CD4-positive, alpha-beta T cell (primary cell): ENCODE measurements around the gene IDH1. TPM values are rescaled to one million over a fixed set of nuclear protein-coding genes. Genes with fewer than 3 reads are reported as not detected.

ENCODE experiments used
- ATAC-seq: fragments of 200-7000 bp; cut with Tn5 transposase; one replicate; pipeline ENCODE4 v1.10.0; 2022; ENCODE audit warnings: mild to moderate bottlenecking; ENCODE audit not compliant: poor library complexity
- CTCF ChIA-PET: fragments of 350-600 bp; sonication (Branson Sonifier 250); formaldehyde crosslinking; loops from one replicate; lab custom pipeline; 2021; ENCODE audit warnings: antibody characterized with exemption, inconsistent platforms; lab: Charles Lee
- POLR2A ChIA-PET: fragments of 350-600 bp; sonication (Branson Sonifier 250); formaldehyde crosslinking; loops from one replicate; lab custom pipeline; 2021; ENCODE audit warnings: antibody characterized with exemption, inconsistent platforms; lab: Charles Lee
- DNase-seq, 14 experiments: peaks; one replicate each; pipeline ENCODE4 v3.0.0-alpha.2; 2013 to 2020; ENCODE audit warnings: mixed read lengths in 2 of 14
- H3K27ac ChIP-seq, 2 donors: one replicate each; pipeline versions ENCODE4 v1.5.1 to v1.7.0; 2013; ENCODE audit warnings: low read length in 2 of 2, low read depth in 1 of 2, mild to moderate bottlenecking in 1 of 2
- H3K27me3 ChIP-seq, 2 experiments: 1 replicate in 1 of 2; 2 replicates in 1 of 2; pipeline versions ENCODE4 v1.6.1 to v1.7.0; 2013; ENCODE audit warnings: low read length in 2 of 2, control low read depth in 1 of 2, mild to moderate bottlenecking in 1 of 2, moderate library complexity in 1 of 2; ENCODE audit not compliant: insufficient read depth in 2 of 2, control insufficient read depth in 1 of 2
- H3K36me3 ChIP-seq: one replicate; pipeline ENCODE4 v1.6.1; 2013; ENCODE audit warnings: low read length, control low read depth; ENCODE audit not compliant: insufficient read depth
- H3K4me1 ChIP-seq: one replicate; pipeline ENCODE4 v1.6.1; 2013; ENCODE audit warnings: low read length, control low read depth; ENCODE audit not compliant: insufficient read depth
- H3K4me3 ChIP-seq: one replicate; pipeline ENCODE4 v1.5.1; 2013; ENCODE audit warnings: mild to moderate bottlenecking, low read length, moderate library complexity
- H3K9me3 ChIP-seq, 2 experiments: 1 replicate in 1 of 2; 2 replicates in 1 of 2; pipeline versions ENCODE4 v1.6.1 to v1.7.0; 2013; ENCODE audit warnings: low read length in 2 of 2, mild to moderate bottlenecking in 2 of 2, control low read depth in 1 of 2, moderate library complexity in 1 of 2; ENCODE audit not compliant: control insufficient read depth in 1 of 2, insufficient read depth in 1 of 2
- H3K27ac Mint-ChIP-seq: one replicate; pipeline ENCODE4 v1.8.0; 2020; ENCODE audit warnings: mixed read lengths
- H3K27me3 Mint-ChIP-seq: one replicate; pipeline ENCODE4 v1.8.0; 2021; ENCODE audit warnings: mixed read lengths
- H3K36me3 Mint-ChIP-seq: one replicate; pipeline ENCODE4 v1.8.0; 2021; ENCODE audit warnings: low read depth, mixed read lengths
- H3K4me1 Mint-ChIP-seq: one replicate; pipeline ENCODE4 v1.8.0; 2021; ENCODE audit warnings: low read depth, mixed read lengths
- H3K4me3 Mint-ChIP-seq: one replicate; pipeline ENCODE4 v1.8.0; 2020; ENCODE audit warnings: mild to moderate bottlenecking, mixed read lengths
- H3K9me3 Mint-ChIP-seq: one replicate; pipeline ENCODE4 v1.8.0; 2020; ENCODE audit warnings: mixed read lengths
- intact Hi-C, 2 experiments: fragments of 100-400 bp; cut with DNase I in 1 of 2; cut with micrococcal nuclease in 1 of 2; formaldehyde crosslinking; loops; one replicate each; pipeline versions ENCODE4 v1.15.1 to v1.9.0; 2023 to 2025; cut with DNase I, micrococcal nuclease
- total RNA-seq, 174 experiments: library from RNA in 2 of 174; stranded (reverse) in 2 of 174; gene quantifications; one replicate each; pipeline ENCODE4 v1.2.3 and lab custom pipeline; 2021 to 2026
- TF ChIP-seq, protein P1 (sequence below): fragments of 200-600 bp; IDR thresholded peaks from one replicate; pipeline ENCODE4 v1.8.0; 2022; ENCODE audit warnings: antibody characterized with exemption, mild to moderate bottlenecking

Gene IDH1
- total RNA-seq, 2 experiments from 2014 or later: 3.0 to 3.4 TPM

GRCh38 chr2:208253600-208254117 lies 1.2 kb downstream of the IDH1 start:
- peaks cover 27% of the 10 kb centered on the region for H3K36me3 ChIP-seq
- no peaks in the 10 kb centered on the region for H3K27me3 Mint-ChIP-seq
- H3K36me3 Mint-ChIP-seq: peaks cover 55% of the 10 kb centered on the region
- H3K27ac ChIP-seq: peak overlapping the region in 1 of 2 donors; percentile 18
- H3K27ac Mint-ChIP-seq: peak overlapping the region; percentile 74
- H3K9me3 Mint-ChIP-seq: no peaks in the 10 kb centered on the region
- H3K9me3 ChIP-seq: no peaks in the 10 kb centered on the region
- POLR2A ChIA-PET: interaction anchor here (0.7 to 3.9 kb wide), 4 partner anchors 13 to 93 kb away, joined by 3 to 51 read pairs (median 4); partner anchors contain the start of gene PIKFYVE
- peak; percentile 1 for ATAC-seq
- TF ChIP-seq, protein P1, sequence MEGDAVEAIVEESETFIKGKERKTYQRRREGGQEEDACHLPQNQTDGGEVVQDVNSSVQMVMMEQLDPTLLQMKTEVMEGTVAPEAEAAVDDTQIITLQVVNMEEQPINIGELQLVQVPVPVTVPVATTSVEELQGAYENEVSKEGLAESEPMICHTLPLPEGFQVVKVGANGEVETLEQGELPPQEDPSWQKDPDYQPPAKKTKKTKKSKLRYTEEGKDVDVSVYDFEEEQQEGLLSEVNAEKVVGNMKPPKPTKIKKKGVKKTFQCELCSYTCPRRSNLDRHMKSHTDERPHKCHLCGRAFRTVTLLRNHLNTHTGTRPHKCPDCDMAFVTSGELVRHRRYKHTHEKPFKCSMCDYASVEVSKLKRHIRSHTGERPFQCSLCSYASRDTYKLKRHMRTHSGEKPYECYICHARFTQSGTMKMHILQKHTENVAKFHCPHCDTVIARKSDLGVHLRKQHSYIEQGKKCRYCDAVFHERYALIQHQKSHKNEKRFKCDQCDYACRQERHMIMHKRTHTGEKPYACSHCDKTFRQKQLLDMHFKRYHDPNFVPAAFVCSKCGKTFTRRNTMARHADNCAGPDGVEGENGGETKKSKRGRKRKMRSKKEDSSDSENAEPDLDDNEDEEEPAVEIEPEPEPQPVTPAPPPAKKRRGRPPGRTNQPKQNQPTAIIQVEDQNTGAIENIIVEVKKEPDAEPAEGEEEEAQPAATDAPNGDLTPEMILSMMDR: no peak
- DNase-seq: no peak
- H3K4me3 ChIP-seq: peak overlapping the region; percentile 86
- peak overlapping the region; percentile 100 for H3K4me3 Mint-ChIP-seq
- H3K4me1 Mint-ChIP-seq: peaks cover 25% of the 10 kb centered on the region
- intact Hi-C loops: loop anchor here (1.0 to 10.0 kb wide), 8 partner anchors 13 to 1751 kb away; partner anchors contain the start of genes CCNYL1 (in 1 of the 2), KLF7 (in 1 of the 2), METTL21A (in 1 of the 2) and PIKFYVE (in 1 of the 2)
- no peaks in the 10 kb centered on the region for H3K27me3 ChIP-seq
- CTCF ChIA-PET: interaction anchor here (1.6 to 5.6 kb wide), 2 partner anchors 15 to 1919 kb away, joined by 4 to 57 read pairs; partner anchors contain the start of gene PIKFYVE
- peaks cover 20% of the 10 kb centered on the region for H3K4me1 ChIP-seq

DNA sequence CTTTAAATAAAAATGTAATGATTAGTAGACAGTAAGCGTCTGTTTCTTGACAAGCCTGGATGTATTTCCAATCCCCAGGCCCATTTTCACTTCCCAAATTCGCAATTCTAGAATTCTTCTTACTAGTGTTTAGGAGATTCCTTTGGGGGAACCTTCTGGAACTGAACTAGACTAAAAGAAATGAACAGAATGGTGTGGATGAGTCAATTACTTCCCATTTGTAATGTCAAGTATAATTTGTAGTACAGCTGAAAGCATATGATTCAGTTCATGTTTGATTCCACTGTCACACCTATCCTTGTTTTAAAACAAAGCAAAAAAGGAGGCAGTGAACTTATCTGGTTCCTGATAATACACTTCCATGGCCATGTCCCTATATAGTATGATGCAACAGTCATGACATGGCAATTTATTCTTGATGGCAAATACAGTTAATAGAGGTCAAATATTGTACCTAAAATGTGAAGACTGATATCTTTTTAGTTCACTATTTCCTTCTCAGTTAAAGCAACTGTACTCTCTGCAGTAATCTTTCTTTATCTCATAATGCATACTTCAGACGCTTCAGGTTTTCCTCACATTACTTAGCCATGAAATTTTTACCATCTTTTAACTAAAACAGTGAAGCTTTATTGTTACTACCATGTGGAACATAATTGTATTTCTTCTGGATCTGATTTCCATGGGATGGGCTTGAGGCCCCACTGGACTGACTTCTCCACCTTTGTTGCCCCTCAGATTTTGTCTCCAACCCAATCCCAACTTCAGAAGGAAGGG lies 2.0 kb downstream of the IDH1 start:
- DNase-seq: no peak
- Histone ChIP-seq H3K4me3 (no peak overlapping the region), H3K27me3 (no peaks in the 10 kb centered on the region), H3K9me3 (no peaks in the 10 kb centered on the region), H3K27ac (no peak overlapping the region), H3K36me3 (peaks cover 34% of the 10 kb centered on the region), H3K4me1 (peaks cover 20% of the 10 kb centered on the region)
- H3K9me3 Mint-ChIP-seq: no peaks in the 10 kb centered on the region
- H3K36me3 Mint-ChIP-seq: peaks cover 62% of the 10 kb centered on the region
- peaks cover 25% of the 10 kb centered on the region for H3K4me1 Mint-ChIP-seq
- CTCF ChIA-PET: interaction anchor here (5.6 kb wide), 1 partner anchor 15 kb away, joined by 57 read pairs; the partner anchor contains the start of gene PIKFYVE
- TF ChIP-seq, protein P1: no peak
- peak overlapping the region; percentile 74 for H3K27ac Mint-ChIP-seq
- no peak for ATAC-seq
- intact Hi-C loops: loop anchor here (5.0 to 10.0 kb wide), 7 partner anchors 81 to 1752 kb away; partner anchors contain the start of genes CCNYL1 (in 1 of the 2), KLF7 (in 1 of the 2), METTL21A (in 1 of the 2) and PLEKHM3 (in 1 of the 2)
- POLR2A ChIA-PET: interaction anchor here (3.9 kb wide), 1 partner anchor 14 kb away, joined by 51 read pairs; the partner anchor contains the start of gene PIKFYVE
- peak overlapping the region; percentile 100 for H3K4me3 Mint-ChIP-seq
- H3K27me3 Mint-ChIP-seq: no peaks in the 10 kb centered on the region

DNA sequence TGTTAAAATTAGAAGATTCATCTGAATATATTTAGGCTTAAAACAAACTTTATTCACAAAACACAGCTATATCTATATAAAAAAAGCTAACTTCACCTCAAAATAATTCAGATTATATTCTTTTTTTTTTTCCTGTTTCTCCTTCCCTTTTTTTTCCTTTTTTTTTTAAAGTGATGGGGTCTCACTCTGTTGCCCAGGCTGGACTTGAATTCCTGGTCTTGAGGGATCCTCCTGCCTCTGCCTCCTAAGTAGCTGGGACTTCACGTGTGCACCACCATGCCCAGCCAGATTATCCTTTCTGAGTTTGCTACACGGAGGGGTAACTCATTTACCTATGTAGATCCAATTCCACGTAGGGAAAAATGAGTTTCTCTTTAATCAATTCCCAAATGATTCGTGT lies 3.8 kb downstream of the IDH1 start:
- Mint-ChIP-seq H3K9me3 (no peaks in the 10 kb centered on the region), H3K36me3 (peaks cover 77% of the 10 kb centered on the region), H3K27ac (no peak overlapping the region), H3K27me3 (no peaks in the 10 kb centered on the region), H3K4me3 (no peak overlapping the region), H3K4me1 (peaks cover 18% of the 10 kb centered on the region)
- peaks cover 50% of the 10 kb centered on the region for H3K36me3 ChIP-seq
- peaks cover 20% of the 10 kb centered on the region for H3K4me1 ChIP-seq
- no peaks in the 10 kb centered on the region for H3K9me3 ChIP-seq
- H3K27me3 ChIP-seq: no peaks in the 10 kb centered on the region
- no peak for ATAC-seq
- CTCF ChIA-PET: interaction anchor here (1.2 to 5.6 kb wide), 2 partner anchors 17 to 540 kb away, joined by 4 to 57 read pairs; partner anchors contain the start of genes CCNYL1 and PIKFYVE
- H3K4me3 ChIP-seq: no peak overlapping the region
- POLR2A ChIA-PET: no interaction called here
- TF ChIP-seq, protein P1: no peak
- H3K27ac ChIP-seq: no peak overlapping the region
- DNase-seq: no peak
- intact Hi-C loops: loop anchor here (5.0 to 10.0 kb wide), 7 partner anchors 79 to 1754 kb away; partner anchors contain the start of genes CCNYL1 (in 1 of the 2), KLF7 (in 1 of the 2), METTL21A (in 1 of the 2) and PLEKHM3 (in 1 of the 2)
